Measurements from ENCODE around the gene CDH4. TPM values are rescaled to one million over a fixed set of nuclear protein-coding genes. Genes with fewer than 3 reads are reported as not detected.

Gene CDH4
- total and polyA plus RNA-seq, 2 donors (not counting 3 experiments of a cell fraction or from before 2014, with no cell fraction given): 0.17 to 0.51 TPM

- TF ChIP-seq, protein P1, sequence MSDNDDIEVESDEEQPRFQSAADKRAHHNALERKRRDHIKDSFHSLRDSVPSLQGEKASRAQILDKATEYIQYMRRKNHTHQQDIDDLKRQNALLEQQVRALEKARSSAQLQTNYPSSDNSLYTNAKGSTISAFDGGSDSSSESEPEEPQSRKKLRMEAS (IDR thresholded peaks at IDR 0.05; ENCODE audit: insufficient read depth, insufficient read length): no peak
- no peak for TF ChIP-seq MYC (IDR thresholded peaks at IDR 0.05; ENCODE audit: low read depth, low read length)
- TF ChIP-seq EZH2 (IDR thresholded peaks at IDR 0.05; ENCODE audit: borderline replicate concordance, low read depth, low read length, severe bottlenecking): no peak
- no peak for TF ChIP-seq CTCF (IDR thresholded peaks at IDR 0.05; ENCODE audit: extremely low read depth in 1 of 2, insufficient read depth in 1 of 2, low read depth in 1 of 2, low read length in 2 of 2)
- TF ChIP-seq POLR2A (IDR thresholded peaks at IDR 0.05; ENCODE audit: low read depth, low read length): no peak
- no peak for TF ChIP-seq JUN (IDR thresholded peaks at IDR 0.05; ENCODE audit: borderline replicate concordance, insufficient read depth, insufficient read length, low read depth)
- no peak for TF ChIP-seq FOS (IDR thresholded peaks at IDR 0.05; ENCODE audit: borderline replicate concordance, insufficient read depth, low read length)
- TF ChIP-seq GATA2 (IDR thresholded peaks at IDR 0.05; ENCODE audit: insufficient read depth, insufficient read length, low read depth, low read length): no peak
- TF ChIP-seq POLR2AphosphoS5 (IDR thresholded peaks at IDR 0.05; ENCODE audit: insufficient read depth, low read depth, low read length): no peak
- H4K20me1 ChIP-seq (replicated peaks; ENCODE audit: control insufficient read depth, extremely low read depth, insufficient read depth, low read length): no peaks in the 10 kb centered on the region
- no peak overlapping the region for H3K4me3 ChIP-seq (replicated peaks in 1 of 3; ENCODE audit: insufficient read depth in 1 of 3, low read depth in 1 of 3, low read length in 3 of 3)
- no peak overlapping the region for H3K4me2 ChIP-seq (ENCODE audit: insufficient read depth, low read length)
- H3K36me3 ChIP-seq (ENCODE audit: control insufficient read depth in 2 of 2, extremely low read depth in 1 of 2, insufficient read depth in 2 of 2, low read length in 2 of 2): no peaks in the 10 kb centered on the region
- H3K27me3 ChIP-seq (ENCODE audit: control insufficient read depth in 2 of 2, insufficient read depth in 2 of 2, low read length in 2 of 2): no peaks in the 10 kb centered on the region
- H3K4me1 ChIP-seq (ENCODE audit: control insufficient read depth, extremely low read depth, insufficient read depth, low read length): no peaks in the 10 kb centered on the region
- FAIRE-seq (no peak), DNase-seq (ENCODE audit: low read depth, low spot score) (no peak)
- ChIA-PET CTCF (no interaction called here), POLR2A (no interaction called here)
- H3K27ac ChIP-seq (ENCODE audit: insufficient read depth, low read depth, low read length): no peak overlapping the region
- no peak overlapping the region for H2AFZ ChIP-seq (ENCODE audit: low read depth, low read length)
- H3K9ac ChIP-seq (replicated peaks; ENCODE audit: extremely low read depth, insufficient read depth, low read length): no peak overlapping the region
- H3K79me2 ChIP-seq (ENCODE audit: control insufficient read depth, insufficient read depth, low read length): no peaks in the 10 kb centered on the region
- BruUV-seq (replicated peaks): no TSS peak
- dilution Hi-C loops (cut with MboI; ENCODE audit: extremely low pct_ligation_motif_present, low sequenced_read_pairs) (no loop called here), intact Hi-C loops (cut with micrococcal nuclease) (no loop called here)
- peaks cover 5% of the 10 kb centered on the region for H3K9me3 ChIP-seq (replicated peaks; ENCODE audit: control insufficient read depth, insufficient read depth, low read length)
- no peaks in the 10 kb centered on the region for H3K9me1 ChIP-seq (replicated peaks; ENCODE audit: control insufficient read depth, extremely low read depth, insufficient read depth, low read length)
Observed at GRCh38 chr20:61657721-61658377, 405.8 kb downstream of the CDH4 start.

Measured in endothelial cell of umbilical vein (primary cell).